Measurements from ENCODE around the gene MFSD12.
A peak's percentile ranks its signal among the peaks of the same experiment; 100 is the strongest.

MFSD12 gene

DNA sequence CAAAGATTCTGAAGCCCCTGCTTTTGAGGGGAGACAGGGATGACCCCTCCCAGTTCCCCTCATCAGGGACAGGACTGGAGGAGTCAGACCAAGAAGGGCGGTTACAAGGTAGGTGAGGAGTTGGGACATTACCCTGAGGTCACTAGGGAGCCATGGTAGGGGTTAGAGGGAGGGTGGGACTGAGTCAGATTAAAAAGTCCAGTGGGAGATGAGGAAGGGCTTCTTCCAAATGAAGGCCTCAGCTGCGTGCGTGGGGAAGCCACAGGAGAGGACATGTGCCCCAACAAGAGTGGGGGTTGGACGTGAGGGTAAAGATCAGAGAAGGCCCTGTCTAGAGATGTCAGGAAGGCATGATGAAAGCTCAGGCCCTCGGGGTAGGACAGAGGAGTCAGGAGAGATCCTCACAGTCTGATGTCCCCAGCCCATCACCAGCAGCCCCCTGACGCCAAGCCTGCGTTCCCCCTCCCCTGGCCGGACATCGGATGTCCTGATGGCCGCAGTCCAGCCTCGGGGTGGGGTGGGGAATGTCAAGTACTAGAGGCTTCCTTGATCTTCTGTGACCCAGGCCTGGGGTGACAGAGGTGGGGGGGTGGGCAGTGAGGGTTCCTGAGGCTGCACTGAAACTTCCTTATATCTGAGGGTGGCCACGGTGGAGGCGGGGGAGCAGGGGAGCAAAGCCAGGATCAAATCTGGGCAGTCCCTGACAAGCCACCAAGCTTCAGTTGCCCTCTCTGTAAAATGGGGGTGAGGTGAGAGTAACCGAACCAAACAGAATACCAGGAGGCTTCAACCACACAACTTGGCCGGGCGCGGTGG, 6.5 kb upstream of the MFSD12 start:
- no peak overlapping the region for H3K27ac ChIP-seq
- DNase-seq (ENCODE audit: low read depth, low spot score), result no peak

DNA sequence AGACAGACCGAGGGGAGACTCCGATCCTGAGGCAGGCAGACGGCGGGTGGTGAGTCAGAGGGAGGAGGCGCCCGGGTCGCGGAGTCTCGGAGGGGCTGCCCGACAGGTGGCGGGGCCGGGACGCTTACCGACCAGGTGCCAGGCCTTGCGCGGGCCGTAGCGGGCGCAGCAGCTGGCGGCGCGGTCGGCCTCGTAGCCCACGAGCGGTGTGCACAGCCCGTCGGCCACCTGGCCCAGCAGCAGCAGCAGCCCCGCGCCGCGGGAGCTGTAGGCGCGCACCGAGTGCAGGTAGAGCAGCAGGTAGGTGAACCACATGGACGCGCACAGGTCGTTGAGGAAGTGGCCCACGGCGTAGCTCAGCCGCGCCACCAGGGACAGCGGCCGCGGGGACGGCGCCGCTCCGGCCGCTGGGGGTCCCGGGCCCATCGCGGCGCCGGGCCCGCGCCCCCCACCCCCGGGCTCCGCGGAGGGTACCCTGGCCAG, 367 bp downstream of the MFSD12 start:
- DNase-seq (ENCODE audit: low read depth, low spot score), result no peak

DNA sequence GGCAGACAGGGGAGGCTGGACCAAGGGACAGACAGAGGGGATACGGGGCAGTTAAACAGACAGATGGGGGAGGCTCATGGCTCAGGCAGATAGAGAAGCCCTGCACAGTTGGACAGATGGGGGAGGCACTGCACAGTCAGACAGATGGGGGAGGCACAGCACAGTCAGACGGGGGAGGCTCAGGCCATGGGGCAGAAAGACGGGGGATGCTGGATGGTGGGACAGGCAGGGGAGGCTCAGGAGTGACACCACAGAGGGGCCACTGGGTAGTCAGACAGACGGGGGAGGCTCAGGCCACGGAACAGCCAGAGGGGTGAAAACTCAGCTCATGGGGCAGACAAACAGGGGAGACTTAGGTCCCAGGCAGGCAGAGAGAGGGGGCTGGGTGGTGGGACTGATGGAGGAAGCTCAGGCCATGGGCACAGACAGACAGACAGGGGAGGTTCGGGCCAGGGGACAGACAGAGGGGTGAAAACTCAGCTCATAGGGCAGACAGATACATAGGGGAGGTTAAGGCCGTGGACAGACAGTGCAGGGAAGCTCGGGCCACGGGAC, 886 bp downstream of the MFSD12 start:
- DNase-seq (ENCODE audit: low read depth, low spot score), result no peak
- H3K27ac ChIP-seq, result peak overlapping the region; percentile 60

More for the DNA sequence above, 367 bp downstream of the MFSD12 start:
- H3K27ac ChIP-seq, result peak overlapping the region; percentile 60

DNA sequence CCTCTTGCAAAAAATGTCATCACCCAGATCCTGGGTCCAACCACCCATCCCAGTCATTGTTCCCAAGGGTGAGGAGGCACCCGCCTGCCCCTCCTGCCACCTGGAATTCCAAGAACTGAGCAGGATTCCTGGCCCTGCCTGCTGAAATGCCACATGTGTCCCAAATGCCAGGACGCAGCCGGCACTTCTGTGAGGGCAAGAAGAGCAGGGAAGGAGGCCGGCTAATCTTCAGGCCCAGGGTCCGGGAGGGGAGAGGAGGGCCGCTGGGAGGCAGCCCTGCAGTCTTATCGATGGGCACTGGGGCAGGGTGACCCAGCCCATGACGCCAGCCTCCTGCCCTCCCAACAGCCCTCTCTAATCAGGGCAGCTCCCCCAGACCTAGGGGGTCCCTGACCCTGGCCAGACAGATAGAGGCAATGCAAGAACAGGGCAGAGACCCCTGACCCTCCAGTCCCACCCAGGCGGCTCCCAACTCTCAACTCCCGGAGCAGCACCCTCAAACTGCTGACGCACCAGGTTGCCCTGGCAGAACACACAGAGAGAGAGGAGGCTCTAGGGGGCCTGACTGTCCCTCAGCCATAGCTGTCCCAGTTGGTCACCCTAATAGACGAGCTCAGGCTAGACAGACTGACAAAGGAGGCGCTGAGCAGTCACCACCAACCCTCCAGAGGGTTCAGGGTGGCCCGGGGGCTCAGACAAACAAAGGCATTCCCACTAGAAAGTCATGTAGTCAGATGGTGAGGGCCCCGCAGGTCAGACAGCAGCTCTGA, 1.5 kb downstream of the MFSD12 start:
- H3K27ac ChIP-seq, result no peak overlapping the region
- DNase-seq (ENCODE audit: low read depth, low spot score), result no peak

DNA sequence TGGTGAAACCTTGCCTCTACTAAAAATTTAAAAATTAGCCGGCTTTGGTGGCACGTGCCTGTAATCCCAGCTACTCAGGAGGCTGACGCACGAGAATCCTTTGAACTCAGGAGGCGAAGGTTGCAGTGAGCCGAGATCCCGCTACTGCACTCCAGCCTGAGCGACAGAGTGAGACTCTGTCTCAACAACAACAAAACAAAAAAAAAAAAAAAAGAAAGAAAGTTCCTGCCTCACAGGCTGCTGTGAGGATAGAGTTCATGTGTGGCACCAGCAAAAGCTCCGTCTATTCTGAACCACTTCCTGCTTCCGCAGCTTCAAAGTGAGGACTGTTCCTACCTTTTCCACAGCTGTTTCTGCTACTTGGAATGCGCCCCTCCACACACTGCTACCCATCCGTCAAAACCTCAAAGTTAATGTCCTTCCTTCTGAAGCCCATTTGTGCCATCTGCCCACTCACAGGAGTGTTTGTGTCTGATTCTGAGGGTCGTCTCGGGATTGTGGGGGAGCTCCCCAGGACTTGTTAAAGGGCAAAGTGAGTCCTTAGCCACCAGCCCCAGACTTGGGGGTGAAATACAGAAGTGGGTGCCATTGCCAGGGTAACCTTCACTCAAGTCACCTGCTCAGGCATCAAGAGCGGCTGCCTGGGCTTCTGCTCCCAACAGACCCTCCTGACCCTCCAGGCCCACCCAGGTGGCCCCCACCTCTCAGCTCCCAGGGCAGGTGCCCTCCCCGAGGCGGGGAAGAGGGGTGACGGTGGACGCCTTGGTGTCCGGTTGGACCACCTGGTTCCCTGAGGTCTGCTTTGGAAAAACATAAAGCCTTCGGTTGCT, 2.9 kb downstream of the MFSD12 start:
- no peak for DNase-seq (ENCODE audit: low read depth, low spot score)

DNA sequence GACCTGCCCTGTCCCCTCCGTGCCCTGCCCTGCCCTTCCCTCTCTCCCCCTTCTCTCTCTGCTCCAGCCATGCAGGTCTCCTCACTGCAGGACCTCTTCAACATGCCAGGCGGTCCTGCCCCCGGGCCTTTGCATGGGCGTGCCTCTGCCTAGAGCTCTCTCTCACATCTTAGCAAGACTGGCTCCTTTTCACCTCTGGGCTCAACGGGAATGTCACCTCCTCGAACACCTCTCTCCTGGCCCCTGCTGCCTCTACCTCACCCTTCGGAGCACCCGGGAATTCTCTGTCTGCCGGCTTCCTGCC, 5.6 kb downstream of the MFSD12 start:
- no peak overlapping the region for H3K27ac ChIP-seq
- DNase-seq (ENCODE audit: low read depth, low spot score), result no peak

More for the DNA sequence above, 2.9 kb downstream of the MFSD12 start:
- no peak overlapping the region for H3K27ac ChIP-seq

DNA sequence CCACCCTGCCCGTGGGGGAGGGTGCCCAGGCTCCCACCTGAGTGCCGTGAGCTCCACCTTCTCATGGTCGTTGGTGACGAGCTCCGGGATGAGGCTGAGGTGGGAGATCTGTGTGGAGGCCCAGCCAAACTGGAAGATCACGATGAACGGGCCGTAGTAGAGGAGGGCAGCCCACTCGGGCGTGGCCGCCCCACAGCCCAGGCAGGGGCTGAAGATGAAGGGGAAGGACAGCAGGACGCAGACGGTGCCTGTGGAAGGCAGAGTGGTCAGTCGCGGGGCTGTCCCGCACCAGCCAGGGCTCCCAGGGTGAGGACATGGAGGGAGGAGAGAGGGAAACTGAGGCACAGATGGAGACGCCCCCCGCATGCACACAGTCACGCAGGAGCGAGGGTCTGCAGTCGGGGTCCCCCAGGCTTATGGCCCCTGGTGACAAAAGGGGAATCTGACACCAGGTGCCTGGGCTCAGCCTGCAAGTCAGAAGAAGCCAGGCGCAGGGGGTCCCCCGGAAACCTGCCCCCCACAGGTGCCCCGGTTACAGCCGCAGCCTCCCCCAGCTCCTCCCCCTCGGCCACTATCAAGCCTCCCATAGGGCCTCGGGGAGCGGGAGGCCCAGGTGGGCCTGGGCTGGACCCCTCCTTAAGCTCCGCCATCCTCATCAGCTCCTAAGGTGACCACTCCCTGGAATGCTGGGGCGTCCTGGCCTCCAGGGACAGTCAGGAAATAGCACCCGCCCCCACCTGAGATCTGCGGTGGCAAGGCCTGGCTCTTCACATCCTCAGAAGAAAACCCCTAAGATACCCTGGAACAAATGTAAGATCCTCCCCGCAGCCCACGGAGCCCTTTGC, 6.2 kb downstream of the MFSD12 start:
- H3K27ac ChIP-seq, result no peak overlapping the region

DNA sequence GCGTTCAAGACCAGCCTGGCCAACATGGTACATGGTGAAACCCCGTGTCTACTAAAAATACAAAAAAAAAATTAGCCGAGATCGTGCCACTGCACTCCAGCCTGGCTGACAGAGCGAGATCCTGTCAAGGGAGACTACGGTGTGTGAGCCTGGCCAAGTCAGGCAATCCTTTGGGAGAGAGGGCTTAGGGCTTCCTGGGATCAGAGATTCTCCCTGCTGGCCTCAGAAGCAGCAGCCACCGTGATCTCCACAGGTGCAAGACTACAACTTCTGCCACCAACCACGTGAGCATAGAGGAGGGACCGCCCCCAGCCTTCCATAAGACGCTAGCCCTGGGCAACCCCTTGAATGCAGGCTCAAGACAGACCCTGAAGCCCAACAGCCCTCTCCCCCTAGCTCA, 7.6 kb downstream of the MFSD12 start:
- DNase-seq (ENCODE audit: low read depth, low spot score), result no peak
- H3K27ac ChIP-seq, result no peak overlapping the region

More for the DNA sequence above, 6.2 kb downstream of the MFSD12 start:
- no peak for DNase-seq (ENCODE audit: low read depth, low spot score)

DNA sequence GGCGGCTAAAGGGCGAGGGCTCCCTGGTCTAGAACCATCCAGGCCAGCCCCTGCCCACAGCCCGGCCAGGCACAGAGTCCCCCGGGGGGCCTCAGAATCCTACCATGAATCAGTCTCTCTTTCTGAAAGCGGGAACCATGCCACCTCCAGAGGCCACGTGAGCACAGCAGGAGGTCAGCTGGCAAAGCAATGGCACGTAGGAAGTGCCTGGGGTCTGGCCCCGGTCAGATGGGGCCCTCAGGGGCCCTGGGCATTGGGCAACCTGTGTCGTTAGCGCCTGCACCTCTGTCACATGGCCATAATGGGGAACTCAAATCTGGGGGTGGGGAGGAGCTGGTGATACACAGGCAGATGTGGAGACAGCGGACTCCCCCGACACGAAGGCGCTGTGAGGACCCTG, 8.8 kb downstream of the MFSD12 start:
- H3K27ac ChIP-seq, result no peak overlapping the region
- DNase-seq (ENCODE audit: low read depth, low spot score), result no peak

DNA sequence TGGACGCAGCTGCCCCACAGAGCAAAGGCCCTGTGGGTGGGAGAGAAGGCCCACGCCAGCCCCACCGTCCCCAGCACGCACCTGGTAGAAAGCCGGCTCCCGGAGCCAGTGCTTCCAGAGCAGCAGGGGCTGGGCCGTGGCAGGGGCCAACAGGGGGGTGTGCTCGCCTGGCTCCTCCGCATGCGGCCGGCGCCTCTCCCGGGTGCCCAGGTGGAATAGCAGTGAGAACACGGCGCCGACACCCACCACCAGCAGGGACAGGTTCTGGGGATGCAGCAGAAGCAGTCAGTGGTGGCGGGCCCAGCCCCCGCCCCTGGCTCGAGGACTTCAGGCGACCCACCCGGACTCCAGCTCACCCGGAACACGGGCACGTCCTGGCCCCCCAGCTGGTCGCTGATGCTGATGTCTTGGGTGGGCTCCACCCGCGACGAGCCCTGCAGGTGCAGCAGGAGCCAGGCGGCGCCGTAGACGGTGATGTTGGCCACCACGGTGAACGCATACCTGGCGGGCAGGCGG, 9.6 kb downstream of the MFSD12 start:
- DNase-seq (ENCODE audit: low read depth, low spot score), result no peak
- H3K27ac ChIP-seq, result no peak overlapping the region

DNA sequence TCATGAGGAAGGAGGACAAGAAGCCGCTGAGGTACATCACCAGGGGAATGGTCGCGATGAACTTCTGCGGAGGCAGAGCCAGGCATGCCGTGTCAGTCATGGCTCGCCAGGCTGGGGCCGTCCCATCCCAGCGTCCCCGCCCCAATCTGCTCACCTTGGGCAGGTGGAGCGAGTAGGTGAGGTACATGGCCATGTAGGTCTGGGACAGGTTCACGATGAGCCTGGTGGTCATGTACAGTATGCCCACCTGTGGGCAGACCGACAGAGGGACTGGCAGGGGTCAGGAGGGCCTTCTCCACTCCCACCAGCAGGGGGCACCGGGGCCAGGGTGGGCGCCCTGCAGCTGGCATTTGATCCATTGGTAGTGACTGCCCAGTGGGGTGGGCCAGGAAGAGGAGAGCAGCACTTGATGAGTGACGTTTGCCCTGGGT, 10.1 kb downstream of the MFSD12 start:
- H3K27ac ChIP-seq, result no peak overlapping the region
- DNase-seq (ENCODE audit: low read depth, low spot score), result no peak

DNA sequence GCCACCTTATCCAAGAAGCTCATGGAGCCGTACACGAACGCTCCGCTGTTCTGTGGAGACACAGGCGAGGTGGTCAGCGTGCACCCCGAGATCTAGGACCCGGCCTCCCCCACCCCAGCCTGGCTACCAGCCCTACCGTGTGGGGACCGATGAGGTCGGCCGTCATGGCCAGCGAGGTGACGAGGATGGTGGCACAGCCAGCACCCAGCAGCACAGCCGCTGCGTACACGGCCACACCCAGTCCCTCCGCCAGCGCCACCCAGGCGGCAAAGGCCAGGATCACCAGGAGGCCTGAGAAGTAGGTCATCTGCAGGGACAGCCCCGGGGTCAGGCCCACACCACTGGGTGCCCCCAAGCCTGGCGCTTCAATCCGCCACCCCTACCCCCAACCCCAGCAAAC, 11.3 kb downstream of the MFSD12 start:
- peak overlapping the region; percentile 40 for H3K27ac ChIP-seq
- DNase-seq (ENCODE audit: low read depth, low spot score), result no peak

DNA sequence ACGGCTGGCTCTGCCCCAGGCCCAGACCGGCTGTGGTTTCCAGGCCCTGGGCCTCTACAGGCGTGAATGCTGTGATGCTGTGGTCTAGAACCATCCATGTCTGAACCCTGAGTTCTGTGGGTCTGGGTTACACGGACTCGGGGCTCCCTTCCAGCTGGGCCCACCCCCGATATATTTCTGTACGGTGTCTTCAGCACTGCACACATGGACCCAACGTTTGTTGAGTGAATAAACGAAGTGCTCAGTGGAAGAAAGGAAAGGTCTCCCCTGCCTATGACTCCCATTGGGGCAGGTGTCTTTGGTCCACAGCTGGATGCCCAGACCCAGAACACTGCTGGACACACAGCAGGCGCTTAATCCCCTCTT, 11.7 kb downstream of the MFSD12 start:
- no peak for DNase-seq (ENCODE audit: low read depth, low spot score)
- H3K27ac ChIP-seq, result peak overlapping the region; percentile 40

DNA sequence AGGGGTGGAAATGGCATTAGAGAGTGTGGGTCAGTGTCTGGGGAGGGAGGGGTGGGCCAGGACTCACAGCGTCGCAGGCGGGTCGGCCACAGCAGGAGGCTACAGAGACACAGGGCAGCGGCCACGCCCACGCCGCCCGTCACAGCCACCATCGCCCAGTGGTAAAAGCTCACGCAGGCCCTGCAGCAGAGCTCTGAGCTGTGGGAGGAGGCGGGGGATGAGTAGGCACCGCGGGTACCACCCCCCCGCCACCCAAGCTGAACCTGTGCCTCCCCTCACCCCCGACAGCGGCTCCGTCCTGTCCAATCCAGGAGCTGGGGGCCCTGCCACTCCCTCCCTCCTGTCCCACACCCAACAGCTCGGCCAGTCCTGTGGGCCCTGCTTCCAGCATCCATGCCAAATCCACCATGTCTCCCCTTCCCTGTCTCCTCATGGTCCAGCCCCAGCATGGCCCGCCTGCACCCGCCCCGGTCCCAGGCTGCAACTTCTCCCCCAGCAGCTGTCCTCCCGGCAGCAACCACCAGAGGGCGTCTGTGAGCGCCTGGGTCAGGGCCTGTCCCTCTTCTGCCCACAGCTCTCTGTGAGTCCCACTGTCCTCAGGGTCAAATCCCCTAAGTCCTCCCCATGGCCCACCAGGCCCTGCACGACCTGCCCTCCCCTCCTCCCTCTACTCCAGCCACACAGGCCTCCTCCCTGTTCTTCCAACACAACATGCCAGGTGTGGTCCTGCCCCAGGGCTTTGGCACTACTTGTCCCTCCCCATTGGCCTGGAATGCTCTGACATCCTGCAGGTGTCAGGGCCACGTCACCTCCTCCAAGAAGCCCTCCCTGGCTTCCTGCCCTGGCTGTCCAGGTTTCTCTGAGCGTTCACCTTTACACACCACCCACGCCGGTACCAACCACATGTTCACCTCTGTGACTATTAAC, 12.4 kb downstream of the MFSD12 start:
- H3K27ac ChIP-seq, result peak overlapping the region; percentile 40
- DNase-seq (ENCODE audit: low read depth, low spot score), result no peak

DNA sequence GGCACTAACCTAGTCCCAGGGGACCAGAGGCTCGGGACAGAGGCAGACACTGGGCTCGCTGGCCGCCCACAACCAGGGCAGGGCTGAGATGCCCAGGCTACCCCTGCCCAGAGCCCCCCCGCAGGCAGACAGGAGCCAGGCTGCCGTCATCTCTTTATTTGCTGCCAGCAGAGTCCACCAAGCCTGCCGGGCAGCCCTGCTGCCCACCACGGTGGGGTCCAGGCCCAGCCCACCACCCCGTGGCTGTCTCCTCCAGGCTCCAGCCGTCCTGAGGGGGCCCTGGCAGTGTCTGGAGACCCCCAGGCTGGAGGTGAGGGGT, 13.4 kb downstream of the MFSD12 start:
- H3K27ac ChIP-seq, result no peak overlapping the region

DNA sequence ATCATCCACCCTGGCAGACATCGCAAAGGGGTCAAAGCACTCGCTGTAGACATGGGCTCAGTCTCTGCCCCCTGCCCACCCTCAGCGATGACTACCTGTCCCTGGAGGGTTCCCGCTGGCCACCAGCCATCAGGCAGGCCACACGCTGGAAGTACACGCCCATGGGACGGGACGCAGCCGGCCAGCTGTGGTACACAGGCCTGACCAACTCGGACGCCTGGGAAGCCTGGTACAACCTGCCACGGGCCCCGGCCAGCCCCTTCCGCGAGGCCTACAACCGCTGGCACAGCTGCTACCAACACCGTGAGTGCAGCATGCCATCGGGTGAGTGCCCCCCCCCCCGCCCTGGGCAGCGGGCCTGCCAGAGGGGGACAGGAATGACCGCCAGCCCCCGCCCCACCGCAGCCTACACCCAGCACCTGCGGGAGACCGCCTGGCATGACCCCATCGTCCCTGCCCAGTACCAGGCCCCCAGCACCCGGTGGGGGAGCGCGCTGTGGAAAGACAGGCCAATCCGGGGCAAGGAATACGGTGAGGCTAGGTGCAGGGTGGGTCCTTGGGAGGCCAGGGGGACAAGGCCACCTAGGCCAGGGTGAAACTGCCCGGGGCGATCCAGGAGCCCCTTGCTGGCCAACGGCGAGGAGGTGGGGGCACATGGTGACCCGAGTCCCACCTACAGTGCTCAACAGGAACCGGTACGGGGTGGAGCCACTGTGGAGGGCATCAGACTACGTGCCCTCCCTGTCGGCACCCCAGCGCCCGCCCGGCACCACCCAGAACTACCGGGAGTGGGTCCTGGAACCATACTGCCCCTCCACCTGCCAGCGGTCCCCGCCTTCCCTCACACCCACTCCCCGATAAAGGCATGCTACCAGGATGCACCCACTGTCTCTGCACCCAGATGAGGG, 14.0 kb downstream of the MFSD12 start:
- DNase-seq (ENCODE audit: low read depth, low spot score), result no peak
- H3K27ac ChIP-seq, result no peak overlapping the region

More for the DNA sequence above, 13.4 kb downstream of the MFSD12 start:
- DNase-seq (ENCODE audit: low read depth, low spot score), result no peak

DNA sequence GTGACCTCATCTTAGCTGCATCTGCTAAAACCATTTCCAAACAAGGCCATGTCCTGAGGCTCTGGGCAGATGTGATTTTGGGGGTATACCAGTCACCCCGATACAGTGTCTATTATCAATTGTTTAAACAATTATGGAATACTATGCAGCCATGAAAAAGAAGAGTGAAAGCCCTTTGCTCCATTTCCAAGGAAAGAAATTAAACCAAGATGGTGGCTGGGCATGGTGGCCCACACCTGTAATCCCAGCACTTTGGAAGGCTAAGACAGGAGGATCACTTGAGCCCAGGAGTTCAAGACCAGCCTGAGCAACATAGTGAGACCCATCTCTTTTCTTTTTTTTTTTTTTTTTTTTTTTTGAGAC, 17.6 kb downstream of the MFSD12 start:
- no peak overlapping the region for H3K27ac ChIP-seq
- DNase-seq (ENCODE audit: low read depth, low spot score), result no peak
